Lower leg skin (tissue), 4 donors: ENCODE measurements around the gene CENPI. TPM values are rescaled to one million over a fixed set of nuclear protein-coding genes. Genes with fewer than 3 reads are reported as not detected.

ENCODE experiments used
- DNase-seq, 2 donors: peaks; one replicate each; pipeline ENCODE4 v3.0.0-alpha.2; 2019; ENCODE audit warnings: low spot score in 2 of 2
- H3K4me3 ChIP-seq: fragments of 200-600 bp; sonication (generic); 2 replicates; pipeline ENCODE4 v1.5.1; 2017; ENCODE audit warnings: mild to moderate bottlenecking, low read depth; ENCODE audit not compliant: poor library complexity, severe bottlenecking
- CTCF ChIP-seq, 3 donors: fragments of 450-650 bp; IDR thresholded peaks; one replicate each; pipeline ENCODE4 v1.5.1; 2016; ENCODE audit warnings: antibody characterized with exemption in 3 of 3, mild to moderate bottlenecking in 3 of 3, moderate library complexity in 2 of 3
- POLR2A ChIP-seq, 2 donors: fragments of 450-650 bp; IDR thresholded peaks; one replicate each; pipeline ENCODE4 v1.6.1; 2016 to 2017; ENCODE audit warnings: antibody characterized with exemption in 2 of 2, mild to moderate bottlenecking in 1 of 2, moderate library complexity in 1 of 2
- WGBS, 2 donors: methylation state at CpG; one replicate each; pipeline ENCODE4 v1.1.5; 2018; 5-methylcytosine and 5-hydroxymethylcytosine counted together
- intact Hi-C: fragments of 100-400 bp; cut with DNase I; formaldehyde crosslinking; loops from one replicate; pipeline ENCODE4 v1.15.0; 2023; ENCODE audit warnings: low total_unique reads
- total RNA-seq, 4 donors: library from RNA; depleted of rRNA; stranded (reverse); fragments of >200 nt; gene quantifications; one replicate each; pipeline ENCODE4 v1.1.0, GENCODE V29; 2016

The CENPI gene
- total RNA-seq, 4 donors from 2014 or later = 0.29 to 2.1 (median 0.54) TPM

DNA sequence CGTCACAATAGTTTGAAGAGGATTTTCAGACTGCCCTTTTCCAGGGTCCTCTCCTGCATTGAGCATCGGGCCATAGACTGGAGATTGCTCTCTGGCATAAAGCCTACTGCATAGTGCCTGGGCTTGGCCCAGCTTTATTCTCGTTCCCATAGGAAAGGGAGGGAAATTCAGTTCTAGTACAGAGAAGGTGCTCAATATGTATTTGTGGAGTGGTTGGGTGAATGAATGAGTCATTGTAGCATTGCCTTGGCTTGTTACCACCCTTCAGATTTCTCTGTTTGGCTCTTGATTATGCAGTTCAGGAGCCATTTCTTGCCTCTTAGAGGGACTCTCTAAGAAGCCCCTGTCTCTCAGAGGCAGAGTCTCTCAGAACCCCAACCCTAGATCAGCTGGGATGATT is 16.8 kb upstream of the CENPI start:
- intact Hi-C loops = no loop called here
- TF ChIP-seq POLR2A (IDR thresholded peaks at IDR 0.05) (no peak), CTCF (IDR thresholded peaks at IDR 0.05) (no peak)
- H3K4me3 ChIP-seq = no peak overlapping the region
- no peak for DNase-seq
- 50 to 69% methylated on average over 3 of the region's 3 CpGs for WGBS, 2 donors

DNA sequence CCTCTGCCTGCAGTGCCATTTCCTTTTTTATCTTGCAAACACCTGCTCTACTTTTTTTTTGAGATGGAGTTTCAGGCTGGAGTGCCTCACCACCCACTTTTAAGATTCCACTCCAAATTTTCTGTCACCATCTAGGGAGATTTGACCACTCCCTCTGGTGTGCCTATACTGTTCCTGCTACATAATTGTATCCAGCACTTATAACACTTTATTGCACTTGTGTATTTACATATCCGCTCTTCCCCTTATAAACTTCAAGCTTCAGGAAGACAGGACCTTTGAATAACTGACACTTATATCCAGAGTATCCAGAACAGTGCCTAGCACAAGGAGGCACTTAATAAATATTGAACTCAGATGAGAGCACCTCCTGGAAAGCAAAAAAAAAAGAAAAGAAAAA is 6.2 kb upstream of the CENPI start:
- TF ChIP-seq POLR2A (IDR thresholded peaks at IDR 0.05) (no peak), CTCF (IDR thresholded peaks at IDR 0.05) (no peak)
- WGBS, 2 donors = 97 to 100% methylated on average over 1 of the region's 1 CpG
- H3K4me3 ChIP-seq = no peak overlapping the region
- intact Hi-C loops = no loop called here
- no peak for DNase-seq

- 84 to 94% methylated on average over 4 of the region's 4 CpGs for WGBS, 2 donors
- intact Hi-C loops = no loop called here
- no peak for DNase-seq
- TF ChIP-seq CTCF (IDR thresholded peaks at IDR 0.05) (no peak), POLR2A (IDR thresholded peaks at IDR 0.05) (no peak)
- no peak overlapping the region for H3K4me3 ChIP-seq
These were observed 10.3 kb downstream of the CENPI start for GRCh38 chrX:101108284-101108683.

DNA sequence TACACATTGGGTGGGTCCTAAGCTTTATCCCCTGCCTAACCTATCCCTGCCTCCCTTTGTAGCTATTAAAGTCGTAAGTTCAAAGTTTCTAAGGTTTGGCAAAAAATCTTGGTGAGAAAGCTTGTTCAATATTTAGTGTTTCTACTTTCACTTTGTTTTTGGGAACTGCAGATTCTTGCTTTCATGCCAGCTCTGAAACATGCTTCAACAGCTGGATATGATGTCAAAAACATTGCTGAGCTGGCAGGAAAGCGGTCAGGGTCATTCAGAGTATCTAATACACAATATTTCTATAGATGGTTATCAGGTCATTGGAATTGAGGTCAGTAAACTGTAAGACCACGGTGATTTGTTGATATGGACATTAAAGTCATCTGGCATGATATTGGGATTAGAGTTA is 19.7 kb downstream of the CENPI start:
- no peak for DNase-seq

GRCh38 chrX:101136235-101136634 is 38.2 kb downstream of the CENPI start:
- intact Hi-C loops = no loop called here
- H3K4me3 ChIP-seq = no peak overlapping the region
- 59 to 77% methylated on average over 2 of the region's 2 CpGs for WGBS, 2 donors
- TF ChIP-seq POLR2A (IDR thresholded peaks at IDR 0.05) = no peak
- no peak for TF ChIP-seq CTCF (IDR thresholded peaks at IDR 0.05)
- DNase-seq = no peak

More for the DNA sequence above, 19.7 kb downstream of the CENPI start:
- no peak for TF ChIP-seq POLR2A (IDR thresholded peaks at IDR 0.05)
- no peak for TF ChIP-seq CTCF (IDR thresholded peaks at IDR 0.05)
- 59 to 75% methylated on average over 3 of the region's 3 CpGs for WGBS, 2 donors
- intact Hi-C loops = no loop called here
- no peak overlapping the region for H3K4me3 ChIP-seq

Other genes with a start within 250 kb of the CENPI start
- gene NOX1, start 223.8 kb upstream of the CENPI start, total RNA-seq = 1 to 10 TPM in 1 of 4 donors, under 1 TPM in 1, not detected in 2; 0.84 to 1.9 TPM
- 10 to 100 TPM; 37.9 to 68.9 (median 51.3) TPM for gene XKRX, start 169.3 kb upstream of the CENPI start, total RNA-seq
- gene ARL13A, start 128.5 kb upstream of the CENPI start, total RNA-seq = not detected
- 10 to 100 TPM; 12.5 to 23.7 (median 14.6) TPM for gene TRMT2B, start 46.1 kb upstream of the CENPI start, total RNA-seq
- gene TMEM35A, start 19.3 kb upstream of the CENPI start, total RNA-seq = under 1 TPM in 3 of 4 donors, not detected in 1; 0.10 to 0.45 (median 0.17) TPM
- gene DRP2, start 121.6 kb downstream of the CENPI start, total RNA-seq = under 1 TPM; 0.08 to 0.39 (median 0.18) TPM
- 1 to 10 TPM in 1 of 4 donors, under 1 TPM in 3; 0.45 to 1.5 (median 0.67) TPM for gene TAF7L, start 193.1 kb downstream of the CENPI start, total RNA-seq